Activated CD4-positive, alpha-beta memory T cell treated with anti-CD3 and anti-CD28 coated beads for 36 hours (primary cell): ENCODE measurements around the gene GPR157. TPM values are rescaled to one million over a fixed set of nuclear protein-coding genes. Genes with fewer than 3 reads are reported as not detected.
"Not testable (repeated sequence)": the region's sequence is repeated elsewhere in the genome, so short reads cannot be mapped to it uniquely, and the experiment has no call there.

Experiments used
- CTCF ChIA-PET: fragments of 350-600 bp; sonication (Branson Sonifier 250); formaldehyde crosslinking; loops from one replicate; lab custom pipeline; 2021; ENCODE audit warnings: antibody characterized with exemption, inconsistent platforms; lab: Charles Lee
- POLR2A ChIA-PET: fragments of 350-600 bp; sonication (Branson Sonifier 250); formaldehyde crosslinking; loops from one replicate; lab custom pipeline; 2021; ENCODE audit warnings: antibody characterized with exemption; lab: Charles Lee
- DNase-seq: peaks from one replicate; pipeline ENCODE4 v3.0.0-alpha.2; 2020
- H3K27ac Mint-ChIP-seq: one replicate; pipeline ENCODE4 v1.8.0; 2021; ENCODE audit warnings: mixed read lengths
- H3K27me3 Mint-ChIP-seq: one replicate; pipeline ENCODE4 v1.8.0; 2021; ENCODE audit warnings: mixed read lengths
- H3K36me3 Mint-ChIP-seq: one replicate; pipeline ENCODE4 v1.8.0; 2021; ENCODE audit warnings: mixed read lengths
- H3K4me1 Mint-ChIP-seq: one replicate; pipeline ENCODE4 v1.8.0; 2021; ENCODE audit warnings: low read depth, mixed read lengths
- H3K4me3 Mint-ChIP-seq: one replicate; pipeline ENCODE4 v1.8.0; 2021; ENCODE audit warnings: mild to moderate bottlenecking, mixed read lengths
- H3K9me3 Mint-ChIP-seq: one replicate; pipeline ENCODE4 v1.8.0; 2021; ENCODE audit warnings: mixed read lengths
- intact Hi-C: fragments of 100-400 bp; cut with micrococcal nuclease; formaldehyde crosslinking; loops from one replicate; pipeline ENCODE4 v1.15.1; 2023
- total RNA-seq, 2 experiments: library from RNA; stranded (reverse); gene quantifications; one replicate each; pipeline ENCODE4 v1.2.3, GENCODE V29; 2021

The GPR157 gene
- total RNA-seq, 2 experiments from 2014 or later, result 3.5 to 3.9 TPM

GRCh38 chr1:9160079-9160717 lies 31.3 kb upstream of the GPR157 start:
- H3K4me3 Mint-ChIP-seq, result no peak overlapping the region
- intact Hi-C loops, result loop anchor here (2.0 kb wide), 1 partner anchor 37 kb away; no protein-coding TSS in a partner anchor
- H3K36me3 Mint-ChIP-seq, result no peaks in the 10 kb centered on the region

GRCh38 chr1:9155879-9156278 lies 27.0 kb upstream of the GPR157 start:
- no peak overlapping the region for H3K4me3 Mint-ChIP-seq
- no peaks in the 10 kb centered on the region for H3K36me3 Mint-ChIP-seq
- no peaks in the 10 kb centered on the region for H3K4me1 Mint-ChIP-seq
- CTCF ChIA-PET, result no interaction called here
- no peaks in the 10 kb centered on the region for H3K27me3 Mint-ChIP-seq
- POLR2A ChIA-PET, result no interaction called here
- no peak overlapping the region for H3K27ac Mint-ChIP-seq
- no peak for DNase-seq
- no peaks in the 10 kb centered on the region for H3K9me3 Mint-ChIP-seq
- intact Hi-C loops, result no loop called here

More at GRCh38 chr1:9160079-9160717, 31.3 kb upstream of the GPR157 start:
- no peak overlapping the region for H3K27ac Mint-ChIP-seq
- peaks cover 21% of the 10 kb centered on the region for H3K4me1 Mint-ChIP-seq
- H3K9me3 Mint-ChIP-seq, result no peaks in the 10 kb centered on the region
- no peak for DNase-seq
- no peaks in the 10 kb centered on the region for H3K27me3 Mint-ChIP-seq
- ChIA-PET CTCF (no interaction called here), POLR2A (no interaction called here)

GRCh38 chr1:9155405-9155804 lies 26.5 kb upstream of the GPR157 start:
- POLR2A ChIA-PET, CTCF ChIA-PET, H3K4me3 Mint-ChIP-seq, H3K4me1 Mint-ChIP-seq, H3K9me3 Mint-ChIP-seq, DNase-seq, H3K27ac Mint-ChIP-seq, intact Hi-C loops, H3K27me3 Mint-ChIP-seq, H3K36me3 Mint-ChIP-seq: not testable (repeated sequence)

GRCh38 chr1:9153152-9153551 lies 24.2 kb upstream of the GPR157 start:
- POLR2A ChIA-PET, result interaction anchor here (0.6 kb wide), 1 partner anchor 619 kb away, joined by 3 read pairs; no protein-coding TSS in a partner anchor
- Mint-ChIP-seq H3K4me1 (no peaks in the 10 kb centered on the region), H3K27me3 (no peaks in the 10 kb centered on the region), H3K9me3 (no peaks in the 10 kb centered on the region), H3K36me3 (no peaks in the 10 kb centered on the region), H3K4me3 (no peak overlapping the region), H3K27ac (no peak overlapping the region)
- intact Hi-C loops, result no loop called here
- no peak for DNase-seq
- CTCF ChIA-PET, result no interaction called here

GRCh38 chr1:9152535-9152934 lies 23.6 kb upstream of the GPR157 start:
- Mint-ChIP-seq H3K9me3 (no peaks in the 10 kb centered on the region), H3K27me3 (no peaks in the 10 kb centered on the region), H3K4me3 (no peak overlapping the region), H3K4me1 (no peaks in the 10 kb centered on the region), H3K36me3 (no peaks in the 10 kb centered on the region), H3K27ac (no peak overlapping the region)
- ChIA-PET CTCF (no interaction called here), POLR2A (no interaction called here)
- intact Hi-C loops, result no loop called here
- DNase-seq, result no peak

GRCh38 chr1:9151328-9151860 lies 22.5 kb upstream of the GPR157 start:
- Mint-ChIP-seq H3K27me3 (no peaks in the 10 kb centered on the region), H3K36me3 (no peaks in the 10 kb centered on the region), H3K27ac (no peak overlapping the region), H3K4me1 (no peaks in the 10 kb centered on the region), H3K4me3 (no peak overlapping the region), H3K9me3 (no peaks in the 10 kb centered on the region)
- ChIA-PET CTCF (no interaction called here), POLR2A (no interaction called here)
- intact Hi-C loops, result no loop called here
- DNase-seq, result no peak

GRCh38 chr1:9150582-9151327 lies 21.9 kb upstream of the GPR157 start:
- Mint-ChIP-seq H3K27me3 (no peaks in the 10 kb centered on the region), H3K4me3 (no peak overlapping the region), H3K9me3 (no peaks in the 10 kb centered on the region), H3K4me1 (no peaks in the 10 kb centered on the region), H3K36me3 (no peaks in the 10 kb centered on the region), H3K27ac (no peak overlapping the region)
- ChIA-PET POLR2A (no interaction called here), CTCF (no interaction called here)
- DNase-seq, result no peak
- intact Hi-C loops, result no loop called here

- ChIA-PET CTCF (no interaction called here), POLR2A (interaction anchor here (0.5 kb wide), 1 partner anchor 793 kb away, joined by 3 read pairs; the partner anchor contains the start of genes LZIC and NMNAT1)
- Mint-ChIP-seq H3K27ac (no peak overlapping the region), H3K4me1 (peaks cover 4% of the 10 kb centered on the region), H3K36me3 (no peaks in the 10 kb centered on the region), H3K9me3 (no peaks in the 10 kb centered on the region), H3K4me3 (no peak overlapping the region), H3K27me3 (no peaks in the 10 kb centered on the region)
- intact Hi-C loops, result no loop called here
- DNase-seq, result no peak
These were observed 21.1 kb upstream of the GPR157 start for GRCh38 chr1:9149837-9150581.

- ChIA-PET CTCF (interaction anchor here (0.6 to 1.5 kb wide), 2 partner anchors 47 to 140 kb away, joined by 3 to 4 read pairs; no protein-coding TSS in a partner anchor), POLR2A (interaction anchor here (0.5 kb wide), 1 partner anchor 794 kb away, joined by 3 read pairs; the partner anchor contains the start of genes LZIC and NMNAT1)
- no peak for DNase-seq
- intact Hi-C loops, result no loop called here
- Mint-ChIP-seq H3K4me3 (no peak overlapping the region), H3K27ac (no peak overlapping the region), H3K27me3 (no peaks in the 10 kb centered on the region), H3K9me3 (no peaks in the 10 kb centered on the region), H3K36me3 (no peaks in the 10 kb centered on the region), H3K4me1 (peaks cover 4% of the 10 kb centered on the region)
These were observed 20.2 kb upstream of the GPR157 start for GRCh38 chr1:9149151-9149550.

GRCh38 chr1:9146156-9146555 lies 17.3 kb upstream of the GPR157 start:
- no peaks in the 10 kb centered on the region for H3K27me3 Mint-ChIP-seq
- no peak overlapping the region for H3K4me3 Mint-ChIP-seq
- CTCF ChIA-PET, result interaction anchor here (1.9 kb wide), 1 partner anchor 50 kb away, joined by 5 read pairs; no protein-coding TSS in a partner anchor
- POLR2A ChIA-PET, result no interaction called here
- H3K9me3 Mint-ChIP-seq, result no peaks in the 10 kb centered on the region
- H3K36me3 Mint-ChIP-seq, result no peaks in the 10 kb centered on the region
- H3K27ac Mint-ChIP-seq, result no peak overlapping the region
- intact Hi-C loops, result no loop called here
- H3K4me1 Mint-ChIP-seq, result peaks cover 4% of the 10 kb centered on the region
- DNase-seq, result no peak

- Mint-ChIP-seq H3K27ac (no peak overlapping the region), H3K4me3 (no peak overlapping the region), H3K36me3 (no peaks in the 10 kb centered on the region), H3K27me3 (no peaks in the 10 kb centered on the region), H3K4me1 (peaks cover 4% of the 10 kb centered on the region), H3K9me3 (no peaks in the 10 kb centered on the region)
- intact Hi-C loops, result no loop called here
- POLR2A ChIA-PET, result no interaction called here
- no peak for DNase-seq
- CTCF ChIA-PET, result interaction anchor here (1.9 kb wide), 1 partner anchor 51 kb away, joined by 5 read pairs; no protein-coding TSS in a partner anchor
These were observed 16.8 kb upstream of the GPR157 start for GRCh38 chr1:9145714-9146113.
